Measurements from ENCODE around the gene OR51E2.
A peak's percentile ranks its signal among the peaks of the same experiment; 100 is the strongest.
"Not testable (repeated sequence)": the region's sequence is repeated elsewhere in the genome, so short reads cannot be mapped to it uniquely, and the experiment has no call there.

Gene OR51E2
- 0 reads per million in 2 donors for total RNA-seq

- DNase-seq = no peak
Measured at GRCh38 chr11:4697585-4697984, at the start of gene OR51E2. Gene OR51E2 (minus strand): TSS chr11:4697853. CDS start chr11:4682711, 15,142 bp downstream.

- no peak for DNase-seq
Measured at GRCh38 chr11:4740735-4741134, 43.1 kb upstream of the OR51E2 start.

GRCh38 chr11:4727171-4727570 lies 29.5 kb upstream of the OR51E2 start:
- DNase-seq = no peak

DNA sequence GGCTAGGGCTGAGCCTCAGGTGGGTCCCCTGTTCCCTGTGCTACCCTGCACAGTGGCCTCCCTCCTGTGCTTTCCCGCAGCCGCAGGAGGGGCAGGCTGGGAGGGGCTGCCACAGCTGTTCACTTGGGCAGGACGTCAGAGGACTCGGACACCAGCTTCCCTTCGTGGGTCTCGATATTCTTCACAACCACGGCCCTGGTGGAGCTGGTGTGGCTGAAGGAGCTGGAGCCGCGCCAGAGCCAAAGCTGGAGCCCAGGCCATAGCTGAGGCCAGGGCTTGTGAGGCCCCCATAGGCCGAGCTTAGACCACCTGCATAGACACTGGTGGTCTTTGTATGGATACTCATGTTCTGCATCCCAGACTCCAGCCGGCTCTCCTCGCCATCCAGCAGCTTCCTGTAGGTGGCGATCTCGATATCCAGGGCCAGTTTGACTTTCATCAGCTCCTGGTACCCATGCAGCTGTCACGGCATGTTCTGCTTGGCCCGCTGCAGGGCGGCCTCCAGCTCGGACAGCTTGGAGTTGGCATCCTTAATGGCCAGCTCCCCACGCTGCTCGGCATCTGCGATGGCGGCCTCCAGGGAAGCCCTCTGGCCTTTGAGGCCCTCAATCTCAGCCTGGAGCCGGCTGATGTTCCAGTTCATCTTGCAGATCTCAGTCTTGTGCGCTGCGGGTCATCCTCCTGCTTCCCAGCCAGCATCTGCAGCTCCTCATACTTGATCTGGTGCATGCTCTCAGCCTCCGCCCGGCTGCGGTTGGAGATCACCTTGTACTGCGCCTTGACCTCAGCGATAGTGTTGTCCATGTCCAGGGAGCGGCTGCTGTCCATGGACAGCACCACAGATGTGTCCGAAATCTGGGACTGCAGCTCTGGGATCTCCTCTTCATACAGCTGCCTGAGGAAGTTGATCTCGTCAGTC lies 25.2 kb upstream of the OR51E2 start:
- DNase-seq = not testable (repeated sequence)

DNA sequence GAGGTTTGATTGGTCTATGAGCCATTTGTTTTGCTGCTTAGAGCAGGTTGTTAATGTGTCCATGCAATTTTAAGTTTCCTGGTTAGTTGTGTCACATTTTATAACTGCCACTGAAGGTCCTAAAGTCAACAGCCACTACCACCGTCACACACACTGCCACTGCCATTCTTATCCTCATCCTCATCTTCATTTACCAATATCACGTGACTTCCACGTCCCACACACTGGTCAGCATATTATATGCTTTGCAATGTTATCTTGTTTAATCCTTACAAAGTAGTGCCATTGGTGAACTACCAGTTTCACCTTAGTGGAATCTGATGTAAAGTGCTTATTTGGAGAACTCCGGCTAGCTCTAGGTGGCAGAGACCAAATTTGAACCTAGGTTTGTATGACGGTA lies 16.6 kb upstream of the OR51E2 start:
- no peak for DNase-seq

- DNase-seq = no peak
Measured at GRCh38 chr11:4713241-4713640, 15.6 kb upstream of the OR51E2 start.

GRCh38 chr11:4704790-4705334 lies 7.2 kb upstream of the OR51E2 start:
- no peak for DNase-seq

GRCh38 chr11:4704054-4704789 lies 6.6 kb upstream of the OR51E2 start, which contains the start of gene MMP26:
Gene MMP26 (plus strand): TSS chr11:4704784.
- no peak for DNase-seq

- DNase-seq = no peak
Measured at GRCh38 chr11:4700436-4700820, 2.8 kb upstream of the OR51E2 start.

GRCh38 chr11:4699697-4700435 lies 2.2 kb upstream of the OR51E2 start:
- DNase-seq = peak in 1 of 5 experiments; percentile 87

GRCh38 chr11:4695442-4695841 lies 2.2 kb downstream of the OR51E2 start:
- DNase-seq = no peak

DNA sequence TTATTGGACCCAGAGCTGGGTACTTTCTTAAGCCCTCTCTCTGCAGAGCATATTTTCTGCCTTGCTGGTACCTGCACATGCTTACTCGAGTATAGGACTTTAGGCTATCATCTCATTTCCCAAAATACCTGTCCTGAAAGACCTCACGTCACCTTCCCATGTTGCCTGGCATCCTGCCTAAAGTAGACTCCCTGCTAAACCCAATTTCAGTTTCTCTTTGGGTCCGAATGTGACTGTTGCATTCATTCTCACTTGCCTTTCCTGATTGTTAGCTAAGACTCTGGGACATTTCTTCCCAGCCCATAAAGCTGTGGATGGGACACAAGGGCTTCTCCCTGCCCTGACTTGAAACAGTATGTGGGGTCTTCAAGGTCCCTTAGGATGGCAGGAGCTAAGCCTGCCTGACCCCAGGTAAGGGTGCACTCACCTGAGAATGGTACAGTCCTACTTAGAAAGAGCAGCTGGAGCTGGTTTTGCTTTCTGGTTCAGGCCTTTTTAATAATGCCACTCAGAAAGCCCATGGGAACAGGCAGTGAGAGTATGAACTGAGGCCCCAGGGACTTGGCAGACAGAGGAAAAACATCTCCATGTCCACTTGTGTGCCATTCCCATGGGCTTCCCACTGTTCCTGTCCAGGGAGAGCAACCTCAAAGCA lies 12.9 kb downstream of the OR51E2 start:
- DNase-seq = no peak

GRCh38 chr11:4682623-4683419 lies 14.8 kb downstream of the OR51E2 start:
- DNase-seq = no peak

GRCh38 chr11:4680341-4680740 lies 17.3 kb downstream of the OR51E2 start:
- DNase-seq = no peak

DNA sequence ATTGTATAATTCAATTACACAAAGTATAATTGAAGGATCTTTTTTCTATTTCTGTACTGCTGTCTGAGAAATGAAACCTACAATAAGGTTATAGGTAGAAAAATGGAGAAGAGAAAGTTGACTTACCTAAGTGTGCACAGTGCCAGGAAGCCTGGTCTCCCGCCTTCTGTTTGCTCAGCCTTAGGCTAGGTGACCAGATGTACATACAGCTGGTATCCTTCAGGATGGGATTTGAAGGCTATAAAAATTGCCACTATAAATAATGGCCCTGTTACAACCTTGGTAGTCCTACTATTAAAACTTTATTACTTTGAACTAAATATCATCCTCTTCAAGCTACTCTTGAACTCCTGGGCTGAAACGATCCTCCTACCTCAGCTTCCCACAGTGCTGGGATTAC lies 19.7 kb downstream of the OR51E2 start:
- DNase-seq = no peak

DNA sequence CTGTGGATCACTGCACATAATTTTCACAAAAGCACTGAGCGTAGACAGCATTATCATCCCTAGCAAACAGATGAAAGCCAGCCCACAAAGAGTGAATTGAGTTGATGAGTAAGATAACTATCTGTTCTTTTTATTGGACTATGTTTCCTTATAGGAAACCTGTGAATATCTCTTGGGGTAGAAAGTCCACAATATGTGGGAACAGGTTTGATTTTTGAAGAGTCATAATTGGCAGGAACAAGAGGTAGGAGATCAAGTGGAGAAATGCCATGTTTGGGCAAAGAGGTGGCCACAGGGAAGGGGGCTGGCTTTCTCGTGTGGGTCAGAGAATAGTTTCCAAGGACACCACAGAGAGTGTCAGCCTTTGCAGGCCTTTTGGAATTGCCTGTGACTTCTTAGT lies 23.9 kb downstream of the OR51E2 start:
- no peak for DNase-seq

DNA sequence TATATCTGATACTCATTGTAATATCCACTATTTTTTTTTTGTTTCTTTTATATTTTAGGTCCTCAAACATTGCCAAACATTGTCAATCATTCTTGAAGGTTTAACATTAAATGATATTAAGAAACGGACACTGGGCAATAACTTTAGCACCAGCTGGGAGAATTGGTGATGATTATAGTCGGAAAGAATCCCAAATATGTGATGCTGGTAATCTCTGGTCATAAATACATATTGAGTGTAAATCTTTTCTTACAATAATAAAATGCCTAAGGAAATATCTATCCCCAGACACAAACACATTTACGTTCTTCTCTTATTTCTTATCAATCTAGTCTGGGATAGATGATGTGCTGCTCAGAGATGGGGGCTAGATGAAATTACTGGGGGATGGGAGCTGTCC lies 25.2 kb downstream of the OR51E2 start:
- no peak for DNase-seq

DNA sequence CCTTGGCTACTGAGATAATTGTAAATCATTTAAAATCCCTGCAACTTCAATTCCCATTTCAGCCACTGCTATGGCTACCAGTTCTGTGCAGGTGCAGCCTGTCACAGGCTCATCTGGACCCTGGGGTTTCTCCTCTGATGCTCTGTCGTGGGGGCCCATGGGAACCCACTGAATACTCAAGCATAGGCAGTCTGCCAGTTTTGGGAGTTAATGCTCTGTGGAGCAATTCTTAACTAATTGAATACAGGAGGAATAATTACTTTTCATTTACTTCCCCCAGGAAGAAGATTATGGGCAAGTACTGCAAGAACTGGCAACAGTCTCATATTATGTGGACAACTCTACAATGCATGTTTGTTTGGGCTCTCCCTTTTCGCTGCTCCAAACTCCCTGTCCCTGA lies 25.9 kb downstream of the OR51E2 start:
- DNase-seq = no peak

GRCh38 chr11:4665424-4665823 lies 32.2 kb downstream of the OR51E2 start:
- no peak for DNase-seq

DNA sequence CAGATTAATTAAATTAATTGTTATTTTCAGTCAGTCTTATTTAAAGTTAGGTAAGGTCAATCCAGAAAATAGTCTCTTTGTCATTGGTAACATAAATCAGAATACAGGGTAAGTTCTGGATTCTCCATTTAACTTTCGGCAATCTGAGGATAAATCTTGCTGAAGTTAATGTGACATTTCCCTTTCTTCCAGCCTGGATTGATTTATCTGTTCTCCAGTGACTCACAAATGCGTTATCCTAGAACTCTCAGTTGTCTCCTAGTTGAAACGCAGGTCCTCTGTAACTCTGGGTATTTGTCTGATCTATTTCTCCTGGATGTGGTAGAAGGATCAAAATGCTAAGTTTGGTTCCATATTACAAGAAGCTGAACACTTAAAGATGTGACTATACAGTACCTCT lies 32.9 kb downstream of the OR51E2 start:
- DNase-seq = no peak

- DNase-seq = no peak
Measured at GRCh38 chr11:4664183-4664582, 33.5 kb downstream of the OR51E2 start.

Measured in T-helper 2 cell (primary cell).